Endodermal cell (in vitro differentiated cells): Measurements from ENCODE around the gene GSTA1. TPM values are rescaled to one million over a fixed set of nuclear protein-coding genes. Genes with fewer than 3 reads are reported as not detected.
"Not testable (repeated sequence)": the region's sequence is repeated elsewhere in the genome, so short reads cannot be mapped to it uniquely, and the experiment has no call there.

ENCODE experiments used
- DNase-seq: peaks from one replicate; pipeline ENCODE4 v3.0.0-alpha.2; 2017
- H3K27ac ChIP-seq: 2 replicates; pipeline ENCODE4 v1.5.1; 2013; ENCODE audit warnings: mild to moderate bottlenecking, low read depth, low read length, moderate library complexity
- H3K27me3 ChIP-seq: 2 replicates; pipeline ENCODE4 v1.6.1; 2013; ENCODE audit warnings: mild to moderate bottlenecking, low read length, moderate library complexity; ENCODE audit not compliant: insufficient read depth, control insufficient read depth, poor library complexity, severe bottlenecking
- H3K36me3 ChIP-seq: 2 replicates; pipeline ENCODE4 v1.7.0; 2013; ENCODE audit warnings: mild to moderate bottlenecking, low read length, moderate library complexity; ENCODE audit not compliant: control insufficient read depth, insufficient read depth
- H3K4me1 ChIP-seq: one replicate; pipeline ENCODE4 v1.7.0; 2013; ENCODE audit warnings: low read length; ENCODE audit not compliant: control insufficient read depth, insufficient read depth
- H3K4me3 ChIP-seq: 2 replicates; pipeline ENCODE4 v1.5.1; 2013; ENCODE audit warnings: mild to moderate bottlenecking, low read length, moderate library complexity
- H3K9ac ChIP-seq: 2 replicates; pipeline ENCODE4 v1.6.1; 2013; ENCODE audit warnings: mild to moderate bottlenecking, low read length, moderate library complexity; ENCODE audit not compliant: poor library complexity, severe bottlenecking; ENCODE audit errors: extremely low read depth
- H3K9me3 ChIP-seq: 2 replicates; pipeline ENCODE4 v1.6.1; 2013; ENCODE audit warnings: mild to moderate bottlenecking, low read length, moderate library complexity; ENCODE audit not compliant: control insufficient read depth
- H3K27ac Mint-ChIP-seq: 2 replicates; pipeline ENCODE4 v1.8.0; 2020; ENCODE audit warnings: mixed read lengths
- H3K27me3 Mint-ChIP-seq: 2 replicates; pipeline ENCODE4 v1.8.0; 2021; ENCODE audit warnings: mild to moderate bottlenecking, mixed read lengths; ENCODE audit not compliant: insufficient read depth
- H3K36me3 Mint-ChIP-seq: 2 replicates; pipeline ENCODE4 v1.8.0; 2020; ENCODE audit warnings: low read depth, mixed read lengths
- H3K4me1 Mint-ChIP-seq: 2 replicates; pipeline ENCODE4 v1.8.0; 2020; ENCODE audit warnings: mixed read lengths
- H3K4me3 Mint-ChIP-seq: 2 replicates; pipeline ENCODE4 v1.8.0; 2020; ENCODE audit warnings: mild to moderate bottlenecking, moderate library complexity, mixed read lengths
- H3K9me3 Mint-ChIP-seq: 2 replicates; pipeline ENCODE4 v1.8.0; 2020; ENCODE audit warnings: mild to moderate bottlenecking, mixed read lengths
- WGBS, 2 experiments: methylation state at CpG; one replicate each; pipeline versions ENCODE4 v1.1.5 to v1.1.7; 2013; ENCODE audit warnings: missing lambda C conversion rate in 2 of 2, mixed read lengths in 1 of 2; ENCODE audit not compliant: insufficient coverage in 1 of 2, insufficient read length in 1 of 2; 5-methylcytosine and 5-hydroxymethylcytosine counted together
- total RNA-seq, 2 donors: library from RNA; stranded (reverse); fragmentation: NEBNext Ultra II Directional in 1 of 2; extraction: Animal tissue kit (Norgen Biotek cat#: 25700) in 1 of 2; gene quantifications; 2 replicates in 1 of 2; 3 replicates in 1 of 2; pipeline ENCODE4 v1.2.1, GENCODE V29; 2021
- TF ChIP-seq, protein P1 (sequence below): fragments of 200-600 bp; sonication (generic); conservative IDR thresholded peaks from 2 replicates; pipeline ENCODE4 v1.5.0; 2021; ENCODE audit warnings: antibody characterized with exemption, mild to moderate bottlenecking

GSTA1 gene
- total RNA-seq, 2 donors from 2014 or later = 2.4 TPM; not detected in 1

- Mint-ChIP-seq H3K27ac (no peak overlapping the region), H3K4me3 (no peak overlapping the region), H3K36me3 (no peaks in the 10 kb centered on the region), H3K9me3 (no peaks in the 10 kb centered on the region), H3K4me1 (peaks cover 23% of the 10 kb centered on the region), H3K27me3 (peaks cover 3% of the 10 kb centered on the region)
- 81 to 97% methylated on average over 2 to 5 of the region's 5 CpGs for WGBS, 2 experiments
- H3K27me3 ChIP-seq = no peaks in the 10 kb centered on the region
- no peaks in the 10 kb centered on the region for H3K36me3 ChIP-seq
- no peaks in the 10 kb centered on the region for H3K4me1 ChIP-seq
- DNase-seq = no peak
- H3K4me3 ChIP-seq = no peak overlapping the region
- H3K9ac ChIP-seq = no peak overlapping the region
- no peaks in the 10 kb centered on the region for H3K9me3 ChIP-seq
- H3K27ac ChIP-seq = no peak overlapping the region
- TF ChIP-seq, protein P1, sequence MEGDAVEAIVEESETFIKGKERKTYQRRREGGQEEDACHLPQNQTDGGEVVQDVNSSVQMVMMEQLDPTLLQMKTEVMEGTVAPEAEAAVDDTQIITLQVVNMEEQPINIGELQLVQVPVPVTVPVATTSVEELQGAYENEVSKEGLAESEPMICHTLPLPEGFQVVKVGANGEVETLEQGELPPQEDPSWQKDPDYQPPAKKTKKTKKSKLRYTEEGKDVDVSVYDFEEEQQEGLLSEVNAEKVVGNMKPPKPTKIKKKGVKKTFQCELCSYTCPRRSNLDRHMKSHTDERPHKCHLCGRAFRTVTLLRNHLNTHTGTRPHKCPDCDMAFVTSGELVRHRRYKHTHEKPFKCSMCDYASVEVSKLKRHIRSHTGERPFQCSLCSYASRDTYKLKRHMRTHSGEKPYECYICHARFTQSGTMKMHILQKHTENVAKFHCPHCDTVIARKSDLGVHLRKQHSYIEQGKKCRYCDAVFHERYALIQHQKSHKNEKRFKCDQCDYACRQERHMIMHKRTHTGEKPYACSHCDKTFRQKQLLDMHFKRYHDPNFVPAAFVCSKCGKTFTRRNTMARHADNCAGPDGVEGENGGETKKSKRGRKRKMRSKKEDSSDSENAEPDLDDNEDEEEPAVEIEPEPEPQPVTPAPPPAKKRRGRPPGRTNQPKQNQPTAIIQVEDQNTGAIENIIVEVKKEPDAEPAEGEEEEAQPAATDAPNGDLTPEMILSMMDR = no peak
Observed at GRCh38 chr6:52808660-52809059, 5.0 kb upstream of the GSTA1 start.

DNA sequence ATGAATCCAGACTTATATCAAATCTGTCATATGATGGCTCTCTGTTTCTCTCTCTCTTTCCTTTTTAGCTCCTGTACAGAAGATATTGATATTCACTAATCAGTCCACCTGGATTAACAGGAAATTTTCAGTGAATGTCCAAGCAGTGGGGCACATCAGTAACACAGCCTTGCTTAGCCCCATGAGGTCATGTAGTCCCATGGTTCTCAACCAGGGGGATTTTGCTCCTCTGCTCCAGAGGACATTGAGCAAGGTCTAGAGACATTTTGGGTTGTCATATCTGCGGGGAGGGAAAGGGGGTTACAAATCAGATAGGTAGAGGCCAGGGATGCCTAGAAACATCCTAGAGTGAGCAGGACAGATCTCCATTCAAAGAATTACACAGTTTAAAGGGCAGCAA, 810 bp downstream of the GSTA1 start:
- no peaks in the 10 kb centered on the region for H3K9me3 ChIP-seq
- DNase-seq = no peak
- H3K4me3 ChIP-seq = no peak overlapping the region
- H3K4me1 Mint-ChIP-seq = peaks cover 18% of the 10 kb centered on the region
- H3K9ac ChIP-seq = no peak overlapping the region
- 76 to 80% methylated on average over 1 of the region's 1 CpG for WGBS, 2 experiments
- H3K27ac Mint-ChIP-seq = no peak overlapping the region
- H3K36me3 ChIP-seq = no peaks in the 10 kb centered on the region
- H3K27me3 Mint-ChIP-seq = peaks cover 3% of the 10 kb centered on the region
- TF ChIP-seq, protein P1 = no peak
- H3K36me3 Mint-ChIP-seq = no peaks in the 10 kb centered on the region
- H3K27ac ChIP-seq = no peak overlapping the region
- no peak overlapping the region for H3K4me3 Mint-ChIP-seq
- no peaks in the 10 kb centered on the region for H3K27me3 ChIP-seq
- H3K4me1 ChIP-seq = no peaks in the 10 kb centered on the region
- no peaks in the 10 kb centered on the region for H3K9me3 Mint-ChIP-seq

GRCh38 chr6:52801188-52801841, 2.3 kb downstream of the GSTA1 start:
- Mint-ChIP-seq H3K27ac (no peak overlapping the region), H3K4me1 (peaks cover 18% of the 10 kb centered on the region), H3K36me3 (no peaks in the 10 kb centered on the region), H3K27me3 (no peaks in the 10 kb centered on the region), H3K4me3 (no peak overlapping the region), H3K9me3 (no peaks in the 10 kb centered on the region)
- TF ChIP-seq, protein P1 = no peak
- DNase-seq = no peak
- H3K9ac ChIP-seq = no peak overlapping the region
- H3K27ac ChIP-seq = no peak overlapping the region
- WGBS, 2 experiments = 97% methylated on average over 2 of the region's 2 CpGs; no CpG with 5 or more reads in 1 of the 2 experiments
- H3K27me3 ChIP-seq = no peaks in the 10 kb centered on the region
- H3K4me1 ChIP-seq = no peaks in the 10 kb centered on the region
- H3K9me3 ChIP-seq = no peaks in the 10 kb centered on the region
- no peak overlapping the region for H3K4me3 ChIP-seq
- no peaks in the 10 kb centered on the region for H3K36me3 ChIP-seq

GRCh38 chr6:52799272-52799671, 4.3 kb downstream of the GSTA1 start:
- not testable (repeated sequence) for H3K27me3 Mint-ChIP-seq, H3K36me3 ChIP-seq, H3K36me3 Mint-ChIP-seq, H3K4me3 Mint-ChIP-seq, H3K9me3 Mint-ChIP-seq, H3K27me3 ChIP-seq, H3K4me1 ChIP-seq, DNase-seq, H3K27ac ChIP-seq, H3K9me3 ChIP-seq, H3K4me1 Mint-ChIP-seq, H3K27ac Mint-ChIP-seq, H3K9ac ChIP-seq, H3K4me3 ChIP-seq
- 100% methylated on average over 1 of the region's 1 CpG for WGBS, 2 experiments

GRCh38 chr6:52794366-52794765, 9.2 kb downstream of the GSTA1 start:
- Mint-ChIP-seq H3K4me1 (peaks cover 13% of the 10 kb centered on the region), H3K9me3 (peaks cover 17% of the 10 kb centered on the region)
- not testable (repeated sequence) for H3K9ac ChIP-seq, H3K9me3 ChIP-seq, H3K4me3 Mint-ChIP-seq, H3K27ac Mint-ChIP-seq, H3K27me3 Mint-ChIP-seq, H3K4me3 ChIP-seq, H3K27ac ChIP-seq, H3K4me1 ChIP-seq, H3K27me3 ChIP-seq, H3K36me3 Mint-ChIP-seq, H3K36me3 ChIP-seq, DNase-seq
- WGBS, 2 experiments = 95 to 100% methylated on average over 2 of the region's 2 CpGs
